Kidney (tissue), 14 donors: ENCODE measurements around the gene DARS2. TPM values are rescaled to one million over a fixed set of nuclear protein-coding genes. Genes with fewer than 3 reads are reported as not detected.

Source experiments
- DNase-seq, 5 donors: peaks; one replicate each; pipeline ENCODE4 v3.0.0-alpha.2; 2013 to 2020
- FAIRE-seq: peaks from 2 replicates; lab custom pipeline; 2012; peaks lifted over from hg19 to GRCh38; lab: Jason Lieb, UNC
- H3K27ac ChIP-seq, 2 donors: one replicate each; pipeline ENCODE4 v1.7.0; 2013; ENCODE audit warnings: low read depth in 2 of 2, low read length in 2 of 2, inconsistent platforms in 1 of 2
- H3K27me3 ChIP-seq: one replicate; pipeline ENCODE4 v1.7.1; 2013; ENCODE audit warnings: low read length, inconsistent platforms; ENCODE audit not compliant: control insufficient read depth, insufficient read depth
- H3K36me3 ChIP-seq, 3 donors: one replicate each; pipeline versions ENCODE4 v1.7.0 to v1.7.1; 2013; ENCODE audit warnings: low read length in 3 of 3, control low read depth in 1 of 3, inconsistent platforms in 1 of 3; ENCODE audit not compliant: insufficient read depth in 3 of 3, control insufficient read depth in 2 of 3
- H3K4me1 ChIP-seq, 3 donors: one replicate each; pipeline versions ENCODE4 v1.7.0 to v1.7.1; 2013; ENCODE audit warnings: low read length in 3 of 3, inconsistent platforms in 1 of 3, low read depth in 1 of 3; ENCODE audit not compliant: control insufficient read depth in 2 of 3, insufficient read depth in 2 of 3
- H3K4me3 ChIP-seq, 3 donors: one replicate each; pipeline versions ENCODE4 v1.7.0 to v1.8.1; 2013; ENCODE audit warnings: low read length in 3 of 3, control low read depth in 1 of 3, inconsistent platforms in 1 of 3
- H3K9ac ChIP-seq, 3 donors: one replicate each; pipeline versions ENCODE4 v1.7.0 to v1.7.1; 2013; ENCODE audit warnings: low read length in 3 of 3, control low read depth in 1 of 3, inconsistent platforms in 1 of 3
- H3K9me3 ChIP-seq, 3 donors: one replicate each; pipeline versions ENCODE4 v1.7.0 to v1.7.1; 2013; ENCODE audit warnings: low read length in 3 of 3, control low read depth in 1 of 3, inconsistent platforms in 1 of 3; ENCODE audit not compliant: control insufficient read depth in 2 of 3, insufficient read depth in 1 of 3
- CTCF ChIP-seq: IDR thresholded peaks from 3 replicates; pipeline ENCODE4 v1.5.1; 2012; ENCODE audit warnings: mild to moderate bottlenecking, moderate library complexity, borderline replicate concordance; ENCODE audit not compliant: insufficient read depth; ENCODE audit errors: extremely low read depth
- intact Hi-C: fragments of 100-400 bp; cut with DNase I; formaldehyde crosslinking; loops from one replicate; pipeline ENCODE4 v1.11.1; 2022
- polyA plus RNA-seq: library from polyadenylated mRNA; stranded (reverse); fragments of 350-450 nt; fragmentation: Illumina TruSeq; extraction: RNeasy Lipid Tissue Mini Kit (QIAGEN cat#74804); gene quantifications from one replicate; pipeline ENCODE4 v1.2.3, GENCODE V29; 2014; ENCODE audit warnings: low read depth, low replicate concordance; ENCODE audit not compliant: insufficient read depth
- total RNA-seq: library from RNA; stranded (reverse); fragmentation: NEBNext Ultra II Directional; extraction: Animal tissue kit (Norgen Biotek cat#: 25700); gene quantifications from one replicate; pipeline ENCODE4 v1.2.1, GENCODE V29; 2021
- donor health status: control.
- donor health status: control.
- donor health status: control.
- donor health status: control.
- donor health status: control.
- donor health status: DM: yes; HTN: yes; CAD: no.
- donor health status: Normal renal cell carcinoma (clear cell type).

DARS2 gene
- total and polyA plus RNA-seq, 2 donors from 2014 or later = 14.2 to 19.6 TPM

- FAIRE-seq (no peak), DNase-seq (no peak)
- Histone ChIP-seq H3K4me1 (no peaks in the 10 kb centered on the region), H3K9ac (no peak overlapping the region), H3K36me3 (no peaks in the 10 kb centered on the region), H3K9me3 (no peaks in the 10 kb centered on the region), H3K4me3 (no peak overlapping the region), H3K27me3 (no peaks in the 10 kb centered on the region), H3K27ac (no peak overlapping the region)
- intact Hi-C loops = no loop called here
- no peak for TF ChIP-seq CTCF
Measured at GRCh38 chr1:173900427-173900826, 76.0 kb downstream of the DARS2 start.

- H3K36me3 ChIP-seq = no peaks in the 10 kb centered on the region
Measured at GRCh38 chr1:173900992-173901391, 76.5 kb downstream of the DARS2 start.

GRCh38 chr1:173903827-173904531 lies 79.5 kb downstream of the DARS2 start:
- DNase-seq (peak in 2 of 5 donors; percentile 40 to 48), FAIRE-seq (no peak)
- no peaks in the 10 kb centered on the region for H3K4me1 ChIP-seq
- H3K9me3 ChIP-seq = no peaks in the 10 kb centered on the region
- no peak overlapping the region for H3K4me3 ChIP-seq
- intact Hi-C loops = no loop called here
- no peaks in the 10 kb centered on the region for H3K36me3 ChIP-seq
- no peaks in the 10 kb centered on the region for H3K27me3 ChIP-seq
- H3K27ac ChIP-seq = no peak overlapping the region
- H3K9ac ChIP-seq = no peak overlapping the region
- TF ChIP-seq CTCF = no peak

More at GRCh38 chr1:173900992-173901391, 76.5 kb downstream of the DARS2 start:
- Histone ChIP-seq H3K27ac (no peak overlapping the region), H3K9me3 (no peaks in the 10 kb centered on the region), H3K4me1 (no peaks in the 10 kb centered on the region), H3K4me3 (no peak overlapping the region), H3K27me3 (no peaks in the 10 kb centered on the region), H3K9ac (no peak overlapping the region)
- intact Hi-C loops = no loop called here
- no peak for TF ChIP-seq CTCF
- DNase-seq = no peak
- no peak for FAIRE-seq

Other genes with a start within 250 kb of the DARS2 start
- gene SLC9C2, start 221.6 kb upstream of the DARS2 start, total RNA-seq = 0.72 TPM
- 0.52 TPM for gene SLC9C2, start 221.6 kb upstream of the DARS2 start, polyA plus RNA-seq
- not detected for gene TEX50, start 189.3 kb upstream of the DARS2 start, total RNA-seq
- gene TEX50, start 189.3 kb upstream of the DARS2 start, polyA plus RNA-seq = not detected
- 7.7 TPM for gene ANKRD45, start 154.8 kb upstream of the DARS2 start, total RNA-seq
- 1.2 TPM for gene ANKRD45, start 154.8 kb upstream of the DARS2 start, polyA plus RNA-seq
- 23.5 TPM for gene KLHL20, start 109.7 kb upstream of the DARS2 start, total RNA-seq
- 6.2 TPM for gene KLHL20, start 109.7 kb upstream of the DARS2 start, polyA plus RNA-seq
- gene CENPL, start 210 bp downstream of the DARS2 start, total RNA-seq = 3.7 TPM
- 0.71 TPM for gene CENPL, start 210 bp downstream of the DARS2 start, polyA plus RNA-seq
- gene GAS5, start 43.3 kb downstream of the DARS2 start, total RNA-seq = 275 TPM
- 239 TPM for gene GAS5, start 43.3 kb downstream of the DARS2 start, polyA plus RNA-seq
- 19.1 TPM for gene ZBTB37, start 43.7 kb downstream of the DARS2 start, total RNA-seq
- 1.0 TPM for gene ZBTB37, start 43.7 kb downstream of the DARS2 start, polyA plus RNA-seq
- gene SERPINC1, start 92.7 kb downstream of the DARS2 start, total RNA-seq = 0.41 TPM
- 0.82 TPM for gene SERPINC1, start 92.7 kb downstream of the DARS2 start, polyA plus RNA-seq
- 40.5 TPM for gene RC3H1, start 197.7 kb downstream of the DARS2 start, total RNA-seq
- 2.5 TPM for gene RC3H1, start 197.7 kb downstream of the DARS2 start, polyA plus RNA-seq